DMS79 (cell line): ENCODE data around the gene PPFIA3.

ENCODE experiments used
- DNase-seq: peaks from one replicate; lab custom pipeline; 2025; lab: John Stamatoyannopoulos, UW

The PPFIA3 gene

GRCh38 chr19:49119411-49120324 lies at the start of gene PPFIA3:
Gene PPFIA3 (plus strand): TSS chr19:49119544. CDS start chr19:49127874, 8,330 bp downstream.
- no peak for DNase-seq

GRCh38 chr19:49070416-49070815 lies 48.9 kb upstream of the PPFIA3 start:
- DNase-seq, result no peak

- no peak for DNase-seq
Observed at GRCh38 chr19:49071860-49072547, 47.3 kb upstream of the PPFIA3 start.

GRCh38 chr19:49073514-49074378 lies 45.6 kb upstream of the PPFIA3 start:
- DNase-seq, result no peak

GRCh38 chr19:49074869-49075268 lies 44.5 kb upstream of the PPFIA3 start:
- peak; percentile 55 for DNase-seq

GRCh38 chr19:49080392-49080791 lies 39.0 kb upstream of the PPFIA3 start:
- no peak for DNase-seq

- DNase-seq, result no peak
Observed at GRCh38 chr19:49081273-49081672, 38.1 kb upstream of the PPFIA3 start.

- DNase-seq, result no peak
Observed at GRCh38 chr19:49084206-49085019, 34.9 kb upstream of the PPFIA3 start.

- DNase-seq, result peak; percentile 97
Observed at GRCh38 chr19:49085020-49085867, 34.1 kb upstream of the PPFIA3 start, which contains the start of gene SNRNP70. Gene SNRNP70 (plus strand): TSS chr19:49085451. CDS start chr19:49086415, 964 bp downstream.

GRCh38 chr19:49085868-49086232 lies 33.5 kb upstream of the PPFIA3 start:
- DNase-seq, result no peak

- no peak for DNase-seq
Observed at GRCh38 chr19:49086296-49086695, 33.0 kb upstream of the PPFIA3 start.

GRCh38 chr19:49091391-49092038 lies 27.8 kb upstream of the PPFIA3 start:
- no peak for DNase-seq

GRCh38 chr19:49092686-49093085 lies 26.7 kb upstream of the PPFIA3 start:
- DNase-seq, result no peak

GRCh38 chr19:49094505-49095482 lies 24.6 kb upstream of the PPFIA3 start:
- DNase-seq, result no peak

- DNase-seq, result peak; percentile 37
Observed at GRCh38 chr19:49097453-49098288, 21.7 kb upstream of the PPFIA3 start.

- DNase-seq, result no peak
Observed at GRCh38 chr19:49098795-49099194, 20.5 kb upstream of the PPFIA3 start.

GRCh38 chr19:49101160-49101559 lies 18.2 kb upstream of the PPFIA3 start:
- DNase-seq, result no peak

GRCh38 chr19:49102303-49102702 lies 17.0 kb upstream of the PPFIA3 start:
- DNase-seq, result no peak
